SK-N-SH (cell line): Measurements from ENCODE around the gene SLC16A11. TPM values are rescaled to one million over a fixed set of nuclear protein-coding genes. Genes with fewer than 3 reads are reported as not detected.
"Not testable (repeated sequence)": the region's sequence is repeated elsewhere in the genome, so short reads cannot be mapped to it uniquely, and the experiment has no call there.

Experiments
- CTCF ChIA-PET: fragments of 300-600, 350-600 bp; formaldehyde crosslinking; extraction: SDS; loops from one replicate; lab custom pipeline; 2021; lab: Yijun Ruan, JAX
- POLR2A ChIA-PET: fragments of 350-600 bp; sonication (Branson Sonifier 250); formaldehyde crosslinking; extraction: SDS; loops from one replicate; lab custom pipeline; 2020; ENCODE audit warnings: antibody characterized with exemption, inconsistent platforms; lab: Yijun Ruan, JAX
- DNase-seq: peaks from one replicate; pipeline ENCODE4 v3.0.0; 2012
- H2AFZ ChIP-seq: fragments of 200-600 bp; sonication (generic); 2 replicates; pipeline ENCODE4 v1.8.1; 2016; ENCODE audit warnings: antibody characterized with exemption, mild to moderate bottlenecking, low read depth
- H3F3A ChIP-seq: fragments of 200-600 bp; sonication (generic); replicated peaks from 2 replicates; pipeline ENCODE3; 2016; ENCODE audit warnings: antibody characterized with exemption, mild to moderate bottlenecking; ENCODE audit not compliant: insufficient read depth
- H3K27ac ChIP-seq, 2 experiments: fragments of 200-500 bp in 1 of 2; fragments of 200-600 bp in 1 of 2; sonication (Bioruptor generic) in 1 of 2; sonication (generic), shearing (Covaris generic) in 1 of 2; 2 replicates each; pipeline versions ENCODE4 v1.5.1 to v1.6.1; 2014 to 2016; ENCODE audit warnings: low read depth in 2 of 2, inconsistent platforms in 1 of 2, low read length in 1 of 2, mild to moderate bottlenecking in 1 of 2, mixed read lengths in 1 of 2
- H3K27me3 ChIP-seq: fragments of 200-600 bp; sonication (generic), shearing (Covaris generic); 2 replicates; pipeline ENCODE4 v1.6.1; 2016; ENCODE audit warnings: mixed run types; ENCODE audit not compliant: insufficient read depth
- H3K36me3 ChIP-seq, 2 experiments: fragments of 200-500 bp in 1 of 2; fragments of 200-600 bp in 1 of 2; sonication (Bioruptor generic) in 1 of 2; sonication (generic) in 1 of 2; replicated peaks in 1 of 2; 2 replicates each; pipeline versions ENCODE3 to v1.5.1; 2014 to 2016; ENCODE audit warnings: low read length in 1 of 2, mild to moderate bottlenecking in 1 of 2; ENCODE audit not compliant: insufficient read depth in 2 of 2, control insufficient read depth in 1 of 2
- H3K4me1 ChIP-seq, 2 experiments: fragments of 200-500 bp in 1 of 2; fragments of 200-600 bp in 1 of 2; sonication (Bioruptor generic) in 1 of 2; sonication (generic), shearing (Covaris generic) in 1 of 2; 2 replicates each; pipeline versions ENCODE4 v1.5.1 to v1.6.1; 2014 to 2016; ENCODE audit warnings: low read depth in 1 of 2, low read length in 1 of 2, mixed run types in 1 of 2; ENCODE audit not compliant: insufficient read depth in 2 of 2, control insufficient read depth in 1 of 2
- H3K4me2 ChIP-seq: fragments of 200-600 bp; sonication (generic), shearing (Covaris generic); 2 replicates; pipeline ENCODE4 v1.6.1; 2017; ENCODE audit warnings: mixed run types
- H3K4me3 ChIP-seq, 2 experiments: fragments of 200-500 bp in 1 of 2; fragments of 200-600 bp in 1 of 2; sonication (Bioruptor generic) in 1 of 2; sonication (generic), shearing (Covaris generic) in 1 of 2; 2 replicates each; pipeline versions ENCODE4 v1.5.1 to v1.8.1; 2014 to 2016; ENCODE audit warnings: low read depth in 2 of 2, inconsistent platforms in 1 of 2, low read length in 1 of 2, mild to moderate bottlenecking in 1 of 2, mixed read lengths in 1 of 2, moderate library complexity in 1 of 2
- H3K79me2 ChIP-seq: fragments of 200-600 bp; sonication (generic); 2 replicates; pipeline ENCODE4 v1.8.1; 2017; ENCODE audit warnings: mild to moderate bottlenecking; ENCODE audit not compliant: insufficient read depth
- H3K9ac ChIP-seq: fragments of 200-600 bp; sonication (generic); 2 replicates; pipeline ENCODE4 v1.6.1; 2017; ENCODE audit warnings: mixed run types
- H3K9me2 ChIP-seq: fragments of 200-600 bp; sonication (generic); 2 replicates; pipeline ENCODE4 v1.6.1; 2017; ENCODE audit warnings: mixed run types
- H3K9me3 ChIP-seq: fragments of 200-600 bp; sonication (generic); 2 replicates; pipeline ENCODE4 v1.6.1; 2017; ENCODE audit warnings: mixed run types, mild to moderate bottlenecking, moderate library complexity
- H4K20me1 ChIP-seq: fragments of 200-600 bp; sonication (generic); 2 replicates; pipeline ENCODE4 v1.6.1; 2017; ENCODE audit warnings: mild to moderate bottlenecking, mixed run types; ENCODE audit not compliant: insufficient read depth
- ELF1 ChIP-seq: IDR thresholded peaks from 2 replicates; pipeline ENCODE4 v1.4.0; 2012
- EP300 ChIP-seq, 2 experiments: IDR thresholded peaks; 2 replicates each; pipeline versions ENCODE4 v1.4.0 to v1.6.1; 2012; ENCODE audit warnings: borderline replicate concordance in 1 of 2, low read depth in 1 of 2, low read length in 1 of 2
- GATA2 ChIP-seq: sonication (generic); formaldehyde crosslinking; IDR thresholded peaks from 2 replicates; pipeline ENCODE4 v1.5.0; 2020; ENCODE audit warnings: mild to moderate bottlenecking, missing genetic modification reagents
- REST ChIP-seq: IDR thresholded peaks from 2 replicates; pipeline ENCODE4 v1.6.1; 2012; ENCODE audit warnings: mild to moderate bottlenecking, low read depth, low read length, moderate library complexity
- RFX5 ChIP-seq: IDR thresholded peaks from 2 replicates; pipeline ENCODE4 v1.6.1; 2012; ENCODE audit warnings: mild to moderate bottlenecking, improper control_type of control experiment, low read length
- WGBS: methylation state at CpG from one replicate; pipeline ENCODE4 v1.1.6; 2017; ENCODE audit warnings: low lambda C conversion rate; 5-methylcytosine and 5-hydroxymethylcytosine counted together
- polyA plus RNA-seq, 3 experiments: library from polyadenylated mRNA; depleted of rRNA; stranded (reverse); fragments of >200 nt; gene quantifications; 2 replicates each; pipeline ENCODE4 v1.2.3, GENCODE V29; 2012
- TF ChIP-seq, protein P1 (sequence below): fragments of 150-350 bp; IDR thresholded peaks from 2 replicates; pipeline ENCODE4 v1.6.1; 2016; ENCODE audit warnings: mild to moderate bottlenecking, low read depth, low read length

Gene SLC16A11, protein sequence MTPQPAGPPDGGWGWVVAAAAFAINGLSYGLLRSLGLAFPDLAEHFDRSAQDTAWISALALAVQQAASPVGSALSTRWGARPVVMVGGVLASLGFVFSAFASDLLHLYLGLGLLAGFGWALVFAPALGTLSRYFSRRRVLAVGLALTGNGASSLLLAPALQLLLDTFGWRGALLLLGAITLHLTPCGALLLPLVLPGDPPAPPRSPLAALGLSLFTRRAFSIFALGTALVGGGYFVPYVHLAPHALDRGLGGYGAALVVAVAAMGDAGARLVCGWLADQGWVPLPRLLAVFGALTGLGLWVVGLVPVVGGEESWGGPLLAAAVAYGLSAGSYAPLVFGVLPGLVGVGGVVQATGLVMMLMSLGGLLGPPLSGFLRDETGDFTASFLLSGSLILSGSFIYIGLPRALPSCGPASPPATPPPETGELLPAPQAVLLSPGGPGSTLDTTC
- 0.12 and 0.18 TPM in 2 replicates for polyA plus RNA-seq (2012; rRNA removed)
- 0.03 and 0.04 TPM in 2 replicates for polyA plus RNA-seq (2012; cell fraction: cytosol; rRNA removed)
- polyA plus RNA-seq (2012; cell fraction: nucleus; rRNA removed): 0.25 and 1.0 TPM in 2 replicates

DNA sequence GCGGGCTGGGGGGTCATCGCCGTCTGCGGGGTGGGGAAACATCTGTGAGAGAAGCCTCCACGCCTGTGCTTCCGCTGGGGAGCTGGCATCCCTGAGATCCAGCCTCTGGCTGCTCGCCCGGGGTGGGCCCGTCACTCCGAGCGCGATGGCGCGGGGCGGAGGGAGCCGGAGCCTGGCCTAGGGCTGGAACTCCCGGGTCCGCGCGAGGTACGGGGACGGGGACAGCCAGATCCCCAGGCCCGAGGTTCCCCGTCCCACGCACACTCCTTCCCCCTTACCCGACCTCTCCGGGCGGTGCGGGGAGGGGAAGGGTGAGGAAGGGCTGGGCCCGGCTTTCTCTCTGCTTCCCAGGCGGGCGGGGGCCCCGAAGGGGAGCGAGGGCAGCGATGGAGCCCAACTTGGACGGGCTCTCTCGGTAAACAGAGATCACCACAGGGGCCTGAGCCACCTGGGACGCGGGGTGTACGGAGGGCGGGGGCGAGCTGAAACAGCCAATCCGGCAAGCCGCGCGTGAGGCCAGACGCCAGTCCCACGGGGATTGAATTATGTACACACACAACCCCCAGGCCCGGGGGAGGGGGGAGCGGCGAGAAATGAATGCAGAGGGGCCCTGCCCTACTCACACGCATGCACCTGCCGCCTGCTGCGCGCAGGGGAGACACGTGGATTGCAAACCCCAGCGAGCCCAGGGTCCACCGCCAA is at the start of gene SLC16A11:
Gene SLC16A11, minus strand, starts transcription at position 596 of the 702 bp plus-strand sequence. Its CDS starts 579 bp downstream, at position 17.
- no peak within 1 kb of the TSS for H3K27ac ChIP-seq
- WGBS: 27% methylated on average over 21 of the region's 58 CpGs
- H3K79me2 ChIP-seq: no peaks in the 10 kb centered on the region
- ChIA-PET CTCF (interaction anchor here (0.6 to 20.1 kb wide), 10 partner anchors 8 to 253 kb away, joined by 3 to 502 read pairs (median 12); partner anchors contain the start of genes ASGR1 and SLC16A13), POLR2A (interaction anchor here (1.5 kb wide), 1 partner anchor 8 kb away, joined by 3 read pairs; the partner anchor contains the start of gene SLC16A13)
- peaks cover 6% of the 10 kb centered on the region for H3F3A ChIP-seq
- peaks cover 0 to 22% of the 10 kb centered on the region in 2 experiments; a peak in 1 of 4 replicates for H3K4me1 ChIP-seq
- H3K27me3 ChIP-seq: peaks cover 31% of the 10 kb centered on the region; the same call in 1 of the 2 replicates
- H3K9me3 ChIP-seq: no peaks in the 10 kb centered on the region
- no peak within 1 kb of the TSS for H3K9ac ChIP-seq
- no peaks in the 10 kb centered on the region for H3K36me3 ChIP-seq
- peak within 1 kb of the TSS; percentile 63; the same call in 1 of the 2 replicates for H2AFZ ChIP-seq
- no peaks in the 10 kb centered on the region for H4K20me1 ChIP-seq
- TF ChIP-seq EP300 (IDR thresholded peaks at IDR 0.05; ENCODE audit: borderline replicate concordance in 1 of 2, low read depth in 1 of 2, low read length in 1 of 2) (no peak), GATA2 (no peak), RFX5 (no peak), ELF1 (no peak), REST (no peak)
- TF ChIP-seq, protein P1, sequence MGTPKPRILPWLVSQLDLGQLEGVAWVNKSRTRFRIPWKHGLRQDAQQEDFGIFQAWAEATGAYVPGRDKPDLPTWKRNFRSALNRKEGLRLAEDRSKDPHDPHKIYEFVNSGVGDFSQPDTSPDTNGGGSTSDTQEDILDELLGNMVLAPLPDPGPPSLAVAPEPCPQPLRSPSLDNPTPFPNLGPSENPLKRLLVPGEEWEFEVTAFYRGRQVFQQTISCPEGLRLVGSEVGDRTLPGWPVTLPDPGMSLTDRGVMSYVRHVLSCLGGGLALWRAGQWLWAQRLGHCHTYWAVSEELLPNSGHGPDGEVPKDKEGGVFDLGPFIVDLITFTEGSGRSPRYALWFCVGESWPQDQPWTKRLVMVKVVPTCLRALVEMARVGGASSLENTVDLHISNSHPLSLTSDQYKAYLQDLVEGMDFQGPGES: no peak
- H3K4me2 ChIP-seq: peak within 1 kb of the TSS; percentile 78
- no peaks in the 10 kb centered on the region for H3K9me2 ChIP-seq
- peak; percentile 75 for DNase-seq
- H3K4me3 ChIP-seq: peak within 1 kb of the TSS; percentile 40 to 51

GRCh38 chr17:7091311-7092005 is 47.6 kb upstream of the SLC16A11 start:
- H3K9me2 ChIP-seq, H3K4me2 ChIP-seq, H4K20me1 ChIP-seq, H3K36me3 ChIP-seq, H3K79me2 ChIP-seq, POLR2A ChIA-PET, H3K27ac ChIP-seq, H3K9ac ChIP-seq, H3K9me3 ChIP-seq, H3F3A ChIP-seq, DNase-seq, H3K4me3 ChIP-seq, H2AFZ ChIP-seq, H3K4me1 ChIP-seq: not testable (repeated sequence)
- peaks cover 56% of the 10 kb centered on the region; the same call in 1 of the 2 replicates for H3K27me3 ChIP-seq
- WGBS: 23% methylated on average over 23 of the region's 28 CpGs
- CTCF ChIA-PET: interaction anchor here (0.7 to 1.2 kb wide), 4 partner anchors 10 to 86 kb away, joined by 3 read pairs; no protein-coding TSS in a partner anchor

DNA sequence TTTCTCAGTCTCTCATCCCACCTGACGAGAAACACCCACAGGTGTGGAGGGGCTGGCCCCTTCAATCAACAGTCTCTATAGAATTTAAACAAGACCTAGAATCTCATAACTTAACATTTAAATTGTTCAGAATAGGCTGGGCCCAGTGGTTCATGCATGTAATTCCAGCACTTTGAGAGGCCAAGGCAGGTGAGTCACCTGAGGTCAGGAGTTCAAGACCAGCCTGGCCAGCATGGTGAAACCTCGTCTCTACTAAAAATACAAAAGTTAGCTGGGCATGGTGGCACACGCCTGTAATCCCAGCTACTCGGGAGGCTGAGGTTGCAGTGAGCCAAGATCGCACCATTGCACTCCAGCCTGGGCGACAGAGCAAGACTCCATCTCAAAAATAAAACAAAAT is 45.7 kb upstream of the SLC16A11 start:
- H3K4me1 ChIP-seq, H3K27ac ChIP-seq, H3K4me2 ChIP-seq, H3K9ac ChIP-seq, H2AFZ ChIP-seq, H3K9me2 ChIP-seq, H3K79me2 ChIP-seq, POLR2A ChIA-PET, H4K20me1 ChIP-seq, H3K4me3 ChIP-seq, H3K36me3 ChIP-seq, H3F3A ChIP-seq, DNase-seq, H3K9me3 ChIP-seq: not testable (repeated sequence)
- peaks cover 53% of the 10 kb centered on the region; the same call in 1 of the 2 replicates for H3K27me3 ChIP-seq
- 51% methylated on average over 6 of the region's 6 CpGs for WGBS
- CTCF ChIA-PET: interaction anchor here (1.6 kb wide), 1 partner anchor 37 kb away, joined by 3 read pairs; no protein-coding TSS in a partner anchor
